K562 (cell line): Measurements from ENCODE around the gene RSPH6A. TPM values are rescaled to one million over a fixed set of nuclear protein-coding genes. Genes with fewer than 3 reads are reported as not detected.

Source experiments
- CREM ChIP-seq: IDR thresholded peaks from 2 replicates; pipeline ENCODE4 v1.6.1; 2014; ENCODE audit warnings: antibody characterized with exemption, low read depth
- ERF ChIP-seq: fragments of 450-650 bp; formaldehyde crosslinking; IDR thresholded peaks from 2 replicates; pipeline ENCODE4 v1.4.0; 2020; ENCODE audit warnings: mild to moderate bottlenecking, mixed read lengths
- ETV1 ChIP-seq: fragments of 450-650 bp; conservative IDR thresholded peaks from 2 replicates; pipeline ENCODE4 v1.6.1; 2016; ENCODE audit warnings: missing genetic modification characterization, control low read depth, low read depth, missing compliant biosample characterization
- FOXM1 ChIP-seq, 2 experiments: fragments of 450-650 bp in 1 of 2; sonication (generic) in 1 of 2; formaldehyde crosslinking in 1 of 2; IDR thresholded peaks; 2 replicates each; pipeline versions ENCODE4 v1.6.1 to v1.9.0; 2017 to 2022; ENCODE audit warnings: low read depth in 2 of 2, mild to moderate bottlenecking in 2 of 2, missing genetic modification reagents in 1 of 2, moderate library complexity in 1 of 2
- LARP7 ChIP-seq: fragments of 450-650 bp; IDR thresholded peaks from 2 replicates; pipeline ENCODE4 v1.6.1; 2016
- LEF1 ChIP-seq: fragments of 450-650 bp; IDR thresholded peaks from 2 replicates; pipeline ENCODE4 v1.6.1; 2016; ENCODE audit warnings: mild to moderate bottlenecking
- MECOM ChIP-seq: fragments of 250-450 bp; sonication (Bioruptor Pico); IDR thresholded peaks from 2 replicates; pipeline ENCODE4 v1.8.0; 2022; ENCODE audit warnings: inconsistent platforms
- NRF1 ChIP-seq, 2 experiments: fragments of 450-650 bp; IDR thresholded peaks in 1 of 2; conservative IDR thresholded peaks in 1 of 2; 2 replicates each; pipeline ENCODE4 v1.6.1; 2014; ENCODE audit warnings: mild to moderate bottlenecking in 2 of 2
- RBM15 ChIP-seq: fragments of 200-400 bp; formaldehyde crosslinking; IDR thresholded peaks from 2 replicates; pipeline ENCODE4 v1.6.1; 2018; ENCODE audit warnings: mild to moderate bottlenecking, low read length, moderate library complexity; ENCODE audit not compliant: insufficient read depth
- RFX7 ChIP-seq: fragments of 250-450 bp; sonication (Bioruptor Pico); IDR thresholded peaks from 2 replicates; pipeline ENCODE4 v1.5.1; 2021; ENCODE audit warnings: mild to moderate bottlenecking
- SIRT6 ChIP-seq: IDR thresholded peaks from one replicate; pipeline ENCODE4 v1.6.1; 2012; ENCODE audit warnings: low read depth, mild to moderate bottlenecking, control low read depth, inconsistent platforms, low read length, moderate library complexity
- TBL1XR1 ChIP-seq, 2 experiments: IDR thresholded peaks; 2 replicates each; pipeline ENCODE4 v1.6.1; 2012; ENCODE audit warnings: improper control_type of control experiment in 2 of 2, low read length in 2 of 2, mild to moderate bottlenecking in 1 of 2
- THAP12 ChIP-seq: fragments of 250-450 bp; sonication (Bioruptor Pico); IDR thresholded peaks from 2 replicates; pipeline ENCODE4 v1.9.0; 2021; ENCODE audit warnings: mild to moderate bottlenecking, inconsistent platforms
- ZEB2 ChIP-seq: fragments of 450-650 bp; IDR thresholded peaks from 2 replicates; pipeline ENCODE4 v1.6.1; 2016
- ZFX ChIP-seq: sonication (generic); formaldehyde crosslinking; IDR thresholded peaks from 2 replicates; pipeline ENCODE4 v1.8.0; 2022; ENCODE audit warnings: mild to moderate bottlenecking, missing genetic modification reagents, moderate library complexity
- ZNF12 ChIP-seq: sonication (generic); formaldehyde crosslinking; IDR thresholded peaks from 2 replicates; pipeline ENCODE4 v1.4.0; 2020; ENCODE audit warnings: mild to moderate bottlenecking, missing genetic modification reagents
- ZNF239 ChIP-seq: fragments of 250-450 bp; sonication (Bioruptor Pico); IDR thresholded peaks from 2 replicates; pipeline ENCODE4 v1.4.0; 2020; ENCODE audit warnings: mild to moderate bottlenecking
- ZNF512 ChIP-seq: IDR thresholded peaks from 2 replicates; pipeline ENCODE4 v1.6.1; 2016; ENCODE audit warnings: missing genetic modification characterization, missing compliant biosample characterization
- ZSCAN29 ChIP-seq: fragments of 450-650 bp; IDR thresholded peaks from 2 replicates; pipeline ENCODE4 v1.6.1; 2017
- polyA plus RNA-seq, 8 experiments: library from polyadenylated mRNA; depleted of rRNA in 4 of 8; stranded (reverse) in 5 of 8; unstranded in 3 of 8; fragments of >200 nt; fragmentation: Nextera tagmentation in 2 of 8; fragmentation: Illumina TruSeq in 1 of 8; extraction: Ambion mirVana in 2 of 8; extraction: Trizol in 1 of 8; gene quantifications; 2 replicates each; pipeline versions ENCODE4 v1.2.1 to v1.2.3, GENCODE V29; 2011 to 2014; ENCODE audit warnings: inconsistent platforms in 1 of 8, missing spikeins in 1 of 8
- total RNA-seq, 7 experiments: library from RNA; depleted of rRNA in 6 of 7; stranded (reverse); fragments of >200 nt in 6 of 7; fragmentation: Illumina TruSeq in 2 of 7; extraction: Trizol in 2 of 7; gene quantifications; 2 replicates each; pipeline versions ENCODE4 v1.2.1 to v1.2.3, GENCODE V29; 2011 to 2021; ENCODE audit warnings: low replicate concordance in 1 of 7
- TF ChIP-seq, protein P1 (sequence below): fragments of 450-650 bp; IDR thresholded peaks from 2 replicates; pipeline ENCODE4 v1.6.1; 2014; ENCODE audit warnings: low read depth, mild to moderate bottlenecking, moderate library complexity, borderline replicate concordance

Gene RSPH6A
- total and polyA plus RNA-seq, 9 of the 15 experiments (the other 6 are each of a cell fraction or from before 2014, with no cell fraction given), result 0.03 to 0.15 (median 0.07) TPM; not detected in 5

DNA sequence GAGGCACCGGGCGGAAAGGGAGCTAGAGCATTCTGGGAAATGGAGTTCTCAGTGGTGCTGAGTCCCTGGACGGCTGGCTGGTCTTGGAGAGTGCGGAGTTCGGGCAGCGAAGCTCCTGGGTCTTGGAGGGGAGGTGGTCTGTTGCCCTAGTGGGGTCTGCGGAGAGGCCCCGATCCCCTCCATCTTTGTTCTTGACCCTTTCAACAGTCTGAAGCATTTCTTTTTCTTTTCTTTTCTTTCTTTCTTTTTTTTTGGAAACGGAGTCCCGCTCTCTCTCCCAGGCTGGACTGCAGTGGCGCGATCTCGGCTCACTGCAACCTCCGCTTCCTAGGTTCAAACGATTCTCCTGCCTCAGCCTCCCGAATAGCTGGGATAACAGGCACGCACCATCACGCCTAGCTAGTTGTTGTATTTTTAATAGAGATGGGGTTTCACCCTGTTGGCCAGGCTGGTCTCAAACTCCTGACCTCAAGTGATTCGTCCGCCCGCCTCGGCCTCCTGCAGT is 48.3 kb upstream of the RSPH6A start (continued):
- no peak for TF ChIP-seq THAP12 (CRISPR knock-in tag)
- TF ChIP-seq RFX7, result no peak
- peak; percentile 65 for TF ChIP-seq ZNF512 (tag)
- TF ChIP-seq RBM15, result no peak
- no peak for TF ChIP-seq NRF1 (conservative IDR thresholded peaks at IDR 0.05 in 1 of 2, IDR thresholded peaks at IDR 0.05 in 1 of 2)
- TF ChIP-seq TBL1XR1 (IDR thresholded peaks at IDR 0.05; ENCODE audit: low read length in 2 of 2), result no peak
- TF ChIP-seq ZFX (CRISPR knock-in tag), result peak; percentile 27; the same call in 1 of the 2 replicates
- TF ChIP-seq ZNF12 (CRISPR knock-in tag), result peak; percentile 44; the same call in 1 of the 2 replicates
- no peak for TF ChIP-seq CREM
- TF ChIP-seq LARP7, result 0 out of 2 replicates have a peak, but pooled peaks have one; percentile 24
- TF ChIP-seq, protein P1, sequence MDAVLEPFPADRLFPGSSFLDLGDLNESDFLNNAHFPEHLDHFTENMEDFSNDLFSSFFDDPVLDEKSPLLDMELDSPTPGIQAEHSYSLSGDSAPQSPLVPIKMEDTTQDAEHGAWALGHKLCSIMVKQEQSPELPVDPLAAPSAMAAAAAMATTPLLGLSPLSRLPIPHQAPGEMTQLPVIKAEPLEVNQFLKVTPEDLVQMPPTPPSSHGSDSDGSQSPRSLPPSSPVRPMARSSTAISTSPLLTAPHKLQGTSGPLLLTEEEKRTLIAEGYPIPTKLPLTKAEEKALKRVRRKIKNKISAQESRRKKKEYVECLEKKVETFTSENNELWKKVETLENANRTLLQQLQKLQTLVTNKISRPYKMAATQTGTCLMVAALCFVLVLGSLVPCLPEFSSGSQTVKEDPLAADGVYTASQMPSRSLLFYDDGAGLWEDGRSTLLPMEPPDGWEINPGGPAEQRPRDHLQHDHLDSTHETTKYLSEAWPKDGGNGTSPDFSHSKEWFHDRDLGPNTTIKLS, result 0 out of 2 replicates have a peak, but pooled peaks have one; percentile 32
- TF ChIP-seq FOXM1 (IDR thresholded peaks at IDR 0.05; ENCODE audit: low read depth), result no peak
- 0 out of 2 replicates have a peak, but pooled peaks have one; percentile 33 for TF ChIP-seq FOXM1 (CRISPR knock-in tag; IDR thresholded peaks at IDR 0.05; ENCODE audit: low read depth)
- peak; percentile 71; the same call in 1 of the 2 replicates for TF ChIP-seq ETV1 (tag)
- TF ChIP-seq ZSCAN29, result 0 out of 2 replicates have a peak, but pooled peaks have one; percentile 67
- 0 out of 2 replicates have a peak, but pooled peaks have one; percentile 17 for TF ChIP-seq LEF1
- TF ChIP-seq SIRT6, result no peak
- TF ChIP-seq ERF (CRISPR knock-in tag), result no peak
- 0 out of 2 replicates have a peak, but pooled peaks have one; percentile 44 for TF ChIP-seq ZEB2
- 0 out of 2 replicates have a peak, but pooled peaks have one; percentile 25 for TF ChIP-seq ZNF239
- TF ChIP-seq MECOM (CRISPR knock-in tag), result no peak
